Gastrocnemius medialis (tissue), 4 donors: ENCODE measurements around the gene NPBWR2.

Experiments
- CTCF ChIP-seq, 5 experiments: fragments of 450-650 bp in 3 of 5; fragments of 200-600 bp in 2 of 5; sonication (generic) in 2 of 5; IDR thresholded peaks in 4 of 5; conservative IDR thresholded peaks in 1 of 5; 1 replicate in 4 of 5; 2 replicates in 1 of 5; pipeline ENCODE4 v1.5.1; 2016 to 2019; ENCODE audit warnings: antibody characterized with exemption in 5 of 5, mild to moderate bottlenecking in 3 of 5, moderate library complexity in 3 of 5
- POLR2A ChIP-seq, 2 donors: fragments of 450-650 bp; IDR thresholded peaks; one replicate each; pipeline ENCODE4 v1.6.1; 2017; ENCODE audit warnings: antibody characterized with exemption in 2 of 2, mild to moderate bottlenecking in 2 of 2, moderate library complexity in 2 of 2

DNA sequence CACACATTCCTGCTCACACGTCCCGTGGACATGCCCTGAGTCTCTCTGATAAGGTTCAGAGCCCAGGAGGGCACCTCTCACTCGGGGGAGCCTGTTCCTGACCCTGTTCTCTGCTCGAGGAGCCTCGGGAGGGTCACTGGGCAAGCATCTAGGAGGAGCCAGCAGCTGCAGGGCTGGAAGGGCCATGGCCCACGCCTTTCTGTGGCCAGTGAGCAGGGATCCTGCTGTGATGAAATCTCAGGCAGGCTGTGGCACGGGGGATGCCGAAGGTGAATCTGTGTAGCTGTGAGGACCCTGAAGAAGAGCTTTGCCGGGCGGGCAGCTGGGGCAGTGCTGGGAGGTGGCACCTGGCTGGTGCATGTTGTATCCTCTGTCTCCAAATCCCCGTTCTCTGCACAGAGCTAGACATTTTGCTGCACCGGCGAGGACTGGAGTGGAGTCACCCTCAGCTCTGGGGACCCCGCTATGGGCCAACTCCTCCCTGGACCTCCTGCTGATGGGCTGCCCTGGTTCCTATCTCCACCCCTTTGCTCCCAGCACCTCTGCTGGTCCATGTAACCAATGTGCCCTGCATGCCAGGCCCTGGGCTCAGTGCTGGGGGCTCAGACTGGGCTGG is 7.1 kb upstream of the NPBWR2 start:
- no peak for TF ChIP-seq CTCF (IDR thresholded peaks at IDR 0.05 in 4 of 5, conservative IDR thresholded peaks at IDR 0.05 in 1 of 5)
- TF ChIP-seq POLR2A (IDR thresholded peaks at IDR 0.05), result no peak
